Breast epithelium (tissue), 4 donors: Measurements from ENCODE around the gene PRKN. TPM values are rescaled to one million over a fixed set of nuclear protein-coding genes. Genes with fewer than 3 reads are reported as not detected.

Source experiments
- DNase-seq, 2 donors: peaks; one replicate each; pipeline ENCODE4 v3.0.0-alpha.2; 2019; ENCODE audit warnings: low spot score in 2 of 2
- H3K27ac ChIP-seq, 2 donors: fragments of 200-600 bp; sonication (generic) in 1 of 2; one replicate each; pipeline ENCODE4 v1.5.1; 2016 to 2019; ENCODE audit warnings: mild to moderate bottlenecking in 1 of 2
- H3K27me3 ChIP-seq, 2 donors: fragments of 200-600 bp; sonication (generic) in 1 of 2; one replicate each; pipeline versions ENCODE4 v1.5.1 to v1.6.0; 2017 to 2019; ENCODE audit warnings: control low read depth in 1 of 2, mild to moderate bottlenecking in 1 of 2
- H3K36me3 ChIP-seq: fragments of 200-600 bp; one replicate; pipeline ENCODE4 v1.5.1; 2019
- H3K4me1 ChIP-seq, 2 donors: fragments of 200-600 bp; sonication (generic); one replicate each; pipeline ENCODE4 v1.5.1; 2016 to 2019; ENCODE audit warnings: control low read depth in 1 of 2
- H3K4me3 ChIP-seq, 3 donors: fragments of 200-600 bp; sonication (generic); 1 replicate in 2 of 3; 2 replicates in 1 of 3; pipeline ENCODE4 v1.5.1; 2016 to 2019; ENCODE audit warnings: mild to moderate bottlenecking in 3 of 3, moderate library complexity in 2 of 3
- H3K9me3 ChIP-seq, 2 donors: fragments of 200-600 bp; sonication (generic) in 1 of 2; one replicate each; pipeline ENCODE4 v1.5.1; 2016 to 2019; ENCODE audit warnings: control low read depth in 1 of 2
- CTCF ChIP-seq, 3 donors: fragments of 450-650 bp; IDR thresholded peaks; one replicate each; pipeline ENCODE4 v1.5.1; 2016 to 2017; ENCODE audit warnings: antibody characterized with exemption in 3 of 3, mild to moderate bottlenecking in 3 of 3, moderate library complexity in 3 of 3
- POLR2A ChIP-seq: fragments of 450-650 bp; IDR thresholded peaks from one replicate; pipeline ENCODE4 v1.6.1; 2016; ENCODE audit warnings: antibody characterized with exemption, mild to moderate bottlenecking, moderate library complexity
- POLR2AphosphoS5 ChIP-seq, 3 donors: sonication (generic); formaldehyde crosslinking; IDR thresholded peaks; one replicate each; pipeline ENCODE4 v1.6.1; 2017; ENCODE audit warnings: antibody characterized with exemption in 3 of 3
- intact Hi-C: fragments of 100-400 bp; cut with DNase I; formaldehyde crosslinking; loops from one replicate; pipeline ENCODE4 v1.15.1; 2023; ENCODE audit warnings: low total_unique reads
- total RNA-seq, 3 donors: library from RNA; depleted of rRNA; stranded (reverse); fragments of >200 nt; gene quantifications; one replicate each; pipeline ENCODE4 v1.1.0, GENCODE V29; 2016

Gene PRKN
- total RNA-seq, 3 donors from 2014 or later: 7.2 to 19.0 (median 11.2) TPM

- intact Hi-C loops: no loop called here
- H3K4me1 ChIP-seq: no peaks in the 10 kb centered on the region
- no peak overlapping the region for H3K4me3 ChIP-seq
- H3K36me3 ChIP-seq: no peaks in the 10 kb centered on the region
- no peaks in the 10 kb centered on the region for H3K27me3 ChIP-seq
- TF ChIP-seq CTCF (IDR thresholded peaks at IDR 0.05): no peak
- no peak for TF ChIP-seq POLR2AphosphoS5 (IDR thresholded peaks at IDR 0.05)
- no peak for TF ChIP-seq POLR2A
- no peak overlapping the region for H3K27ac ChIP-seq
- DNase-seq: no peak
- no peaks in the 10 kb centered on the region for H3K9me3 ChIP-seq
Measured at GRCh38 chr6:161544801-161545480, 1182.6 kb downstream of the PRKN start.

DNA sequence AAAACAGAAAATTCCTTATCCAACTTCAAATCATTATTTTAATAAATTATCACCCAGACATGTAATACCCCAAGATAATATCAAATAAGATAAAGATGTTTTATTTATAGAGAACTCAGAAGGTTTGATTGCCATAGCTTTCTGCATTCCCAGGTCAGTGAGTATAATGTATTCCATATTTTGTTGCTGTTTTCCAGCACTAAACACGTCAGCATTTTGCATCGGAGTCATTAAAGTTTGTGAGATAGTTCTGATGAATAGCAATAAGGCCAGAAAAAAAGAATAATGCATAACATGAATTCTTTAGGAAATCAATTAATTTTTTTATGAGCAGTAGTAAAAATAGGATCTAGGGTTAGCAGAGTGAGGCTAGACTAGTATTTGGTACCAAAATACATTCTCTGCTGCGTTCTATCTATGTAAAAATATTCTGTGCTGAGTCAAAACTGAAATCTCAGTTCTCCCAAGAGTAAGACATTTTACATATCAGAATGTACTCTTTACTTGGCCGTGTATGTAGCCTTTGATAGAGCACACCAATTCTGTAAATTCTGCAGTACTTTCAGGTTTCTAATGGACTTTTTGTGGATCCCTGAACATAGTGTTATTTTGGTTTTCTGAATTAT lies 1183.8 kb downstream of the PRKN start:
- intact Hi-C loops: no loop called here
- Histone ChIP-seq H3K27me3 (no peaks in the 10 kb centered on the region), H3K36me3 (no peaks in the 10 kb centered on the region), H3K4me1 (no peaks in the 10 kb centered on the region), H3K9me3 (no peaks in the 10 kb centered on the region), H3K27ac (no peak overlapping the region), H3K4me3 (no peak overlapping the region)
- no peak for DNase-seq
- TF ChIP-seq POLR2A: no peak
- no peak for TF ChIP-seq POLR2AphosphoS5 (IDR thresholded peaks at IDR 0.05)
- no peak for TF ChIP-seq CTCF (IDR thresholded peaks at IDR 0.05)

GRCh38 chr6:161542346-161542980 lies 1185.1 kb downstream of the PRKN start:
- no peak overlapping the region for H3K4me3 ChIP-seq
- H3K27me3 ChIP-seq: no peaks in the 10 kb centered on the region
- intact Hi-C loops: no loop called here
- H3K36me3 ChIP-seq: no peaks in the 10 kb centered on the region
- no peak for DNase-seq
- H3K9me3 ChIP-seq: no peaks in the 10 kb centered on the region
- no peaks in the 10 kb centered on the region for H3K4me1 ChIP-seq
- H3K27ac ChIP-seq: no peak overlapping the region
- TF ChIP-seq POLR2AphosphoS5 (IDR thresholded peaks at IDR 0.05) (no peak), CTCF (IDR thresholded peaks at IDR 0.05) (no peak), POLR2A (no peak)

DNA sequence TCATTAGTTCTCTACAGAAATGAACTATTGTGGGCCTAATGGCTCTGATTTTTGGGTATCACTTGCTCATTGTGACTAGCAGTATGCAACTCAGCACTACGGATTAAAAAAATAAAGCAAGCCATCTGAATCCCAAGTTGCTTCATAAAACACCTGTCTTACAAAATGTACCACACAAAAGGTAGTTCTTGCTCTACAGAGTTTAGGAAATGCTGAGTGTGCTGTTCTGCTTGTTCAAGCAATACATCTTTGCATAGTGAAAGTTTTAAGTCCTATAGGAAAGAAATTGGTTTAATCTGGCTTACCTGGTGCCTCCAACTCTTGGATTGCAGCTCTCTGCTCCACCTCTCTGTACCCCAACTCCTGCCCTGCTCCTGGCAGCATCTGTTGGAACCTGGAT lies 1187.0 kb downstream of the PRKN start:
- intact Hi-C loops: no loop called here
- Histone ChIP-seq H3K27me3 (no peaks in the 10 kb centered on the region), H3K36me3 (no peaks in the 10 kb centered on the region), H3K4me3 (no peak overlapping the region), H3K9me3 (no peaks in the 10 kb centered on the region), H3K27ac (no peak overlapping the region), H3K4me1 (no peaks in the 10 kb centered on the region)
- DNase-seq: no peak
- no peak for TF ChIP-seq CTCF (IDR thresholded peaks at IDR 0.05)
- no peak for TF ChIP-seq POLR2A
- no peak for TF ChIP-seq POLR2AphosphoS5 (IDR thresholded peaks at IDR 0.05)

GRCh38 chr6:161536224-161536630 lies 1191.3 kb downstream of the PRKN start:
- Histone ChIP-seq H3K4me1 (no peaks in the 10 kb centered on the region), H3K4me3 (no peak overlapping the region), H3K27me3 (no peaks in the 10 kb centered on the region), H3K27ac (no peak overlapping the region), H3K9me3 (no peaks in the 10 kb centered on the region), H3K36me3 (no peaks in the 10 kb centered on the region)
- TF ChIP-seq CTCF (IDR thresholded peaks at IDR 0.05) (no peak), POLR2A (no peak), POLR2AphosphoS5 (IDR thresholded peaks at IDR 0.05) (no peak)
- intact Hi-C loops: no loop called here
- DNase-seq: no peak
